NB4 (cell line): ENCODE data around the gene MRNIP.

Experiments used
- CTCF ChIP-seq: IDR thresholded peaks from one replicate; pipeline ENCODE4 v1.5.1; 2012; ENCODE audit warnings: low read depth, low read length
- MYC ChIP-seq: IDR thresholded peaks from 2 replicates; pipeline ENCODE4 v1.6.1; 2011; ENCODE audit warnings: low read depth, low read length
- POLR2A ChIP-seq: IDR thresholded peaks from 2 replicates; pipeline ENCODE4 v1.6.1; 2011; ENCODE audit warnings: mild to moderate bottlenecking; ENCODE audit not compliant: insufficient read length; ENCODE audit errors: extremely low read depth

GRCh38 chr5:179886190-179886911, 27.7 kb upstream of the MRNIP start:
- TF ChIP-seq CTCF (no peak), POLR2A (no peak), MYC (no peak)
